Suprapubic skin (tissue), 4 donors: Measurements from ENCODE around the gene NONO. TPM values are rescaled to one million over a fixed set of nuclear protein-coding genes. Genes with fewer than 3 reads are reported as not detected.
"Not testable (repeated sequence)": the region's sequence is repeated elsewhere in the genome, so short reads cannot be mapped to it uniquely, and the experiment has no call there.

Experiments
- DNase-seq, 2 donors: peaks; one replicate each; pipeline ENCODE4 v3.0.0-alpha.2; 2019; ENCODE audit warnings: low spot score in 2 of 2
- H3K27ac ChIP-seq: fragments of 200-600 bp; sonication (generic); one replicate; pipeline ENCODE4 v1.5.1; 2019
- H3K27me3 ChIP-seq: fragments of 200-600 bp; sonication (generic); one replicate; pipeline ENCODE4 v1.5.1; 2019
- H3K36me3 ChIP-seq: fragments of 200-600 bp; sonication (generic); one replicate; pipeline ENCODE4 v1.5.1; 2019
- H3K4me1 ChIP-seq: fragments of 200-600 bp; sonication (generic); one replicate; pipeline ENCODE4 v1.5.1; 2019
- H3K4me3 ChIP-seq: fragments of 200-600 bp; sonication (generic); one replicate; pipeline ENCODE4 v1.5.1; 2019; ENCODE audit warnings: mild to moderate bottlenecking
- H3K9me3 ChIP-seq: fragments of 200-600 bp; sonication (generic); one replicate; pipeline ENCODE4 v1.5.1; 2019
- EP300 ChIP-seq: sonication (generic); formaldehyde crosslinking; IDR thresholded peaks from one replicate; pipeline ENCODE4 v1.6.1; 2017; ENCODE audit warnings: antibody characterized with exemption
- POLR2A ChIP-seq, 2 donors: fragments of 450-650 bp; IDR thresholded peaks; one replicate each; pipeline ENCODE4 v1.6.1; 2017; ENCODE audit warnings: antibody characterized with exemption in 2 of 2, mild to moderate bottlenecking in 2 of 2, moderate library complexity in 2 of 2
- POLR2AphosphoS5 ChIP-seq, 3 donors: sonication (generic); formaldehyde crosslinking; IDR thresholded peaks; one replicate each; pipeline ENCODE4 v1.6.1; 2017; ENCODE audit warnings: antibody characterized with exemption in 3 of 3
- WGBS: methylation state at CpG from one replicate; pipeline ENCODE4 v1.1.5; 2018; 5-methylcytosine and 5-hydroxymethylcytosine counted together
- total RNA-seq, 4 donors: library from RNA; depleted of rRNA; stranded (reverse); fragments of >200 nt; gene quantifications; one replicate each; pipeline ENCODE4 v1.1.0, GENCODE V29; 2016
- TF ChIP-seq, protein P1 (sequence below), 2 donors: fragments of 200-600 bp in 1 of 2; fragments of 450-650 bp in 1 of 2; sonication (generic) in 1 of 2; IDR thresholded peaks; one replicate each; pipeline ENCODE4 v1.5.1; 2016 to 2019; ENCODE audit warnings: antibody characterized with exemption in 2 of 2, mild to moderate bottlenecking in 1 of 2, moderate library complexity in 1 of 2

NONO gene
- total RNA-seq, 4 donors from 2014 or later, result 216 to 323 (median 221) TPM

DNA sequence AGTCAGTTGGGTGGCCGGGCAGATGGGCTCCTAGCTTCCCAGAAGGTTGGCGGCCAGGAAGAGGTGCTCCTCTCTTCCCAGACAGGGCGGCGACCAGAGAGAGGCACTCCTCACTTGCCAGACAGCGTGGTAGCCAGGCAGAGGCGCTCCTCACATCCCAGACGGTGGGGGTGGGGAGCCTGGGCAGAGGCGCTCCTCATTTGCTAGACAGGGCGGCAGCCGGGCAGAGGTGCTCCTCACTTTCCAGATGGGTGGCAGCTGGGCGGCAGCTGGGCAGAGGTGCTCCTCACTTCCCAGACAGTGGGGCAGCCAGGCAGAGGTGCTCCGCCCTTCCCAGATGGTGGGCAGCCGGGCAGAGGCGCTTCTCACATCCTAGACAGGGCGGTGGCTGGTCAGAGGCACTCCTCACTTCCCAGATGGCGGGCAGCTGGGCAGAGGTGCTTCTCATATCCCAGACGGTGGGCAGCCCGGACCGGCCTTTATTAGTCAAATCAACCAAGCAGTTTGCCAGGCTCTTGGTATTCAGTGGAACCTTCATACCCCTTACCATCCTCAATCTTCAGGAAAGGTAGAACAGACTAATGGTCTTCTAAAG is 13.5 kb upstream of the NONO start:
- Histone ChIP-seq H3K4me1 (no peaks in the 10 kb centered on the region), H3K9me3 (no peaks in the 10 kb centered on the region), H3K27me3 (no peaks in the 10 kb centered on the region), H3K36me3 (no peaks in the 10 kb centered on the region), H3K4me3 (no peak overlapping the region), H3K27ac (no peak overlapping the region)
- no peak for DNase-seq
- 84% methylated on average over 6 of the region's 19 CpGs for WGBS
- TF ChIP-seq POLR2A (IDR thresholded peaks at IDR 0.05) (no peak), POLR2AphosphoS5 (IDR thresholded peaks at IDR 0.05) (no peak), EP300 (no peak)
- TF ChIP-seq, protein P1, sequence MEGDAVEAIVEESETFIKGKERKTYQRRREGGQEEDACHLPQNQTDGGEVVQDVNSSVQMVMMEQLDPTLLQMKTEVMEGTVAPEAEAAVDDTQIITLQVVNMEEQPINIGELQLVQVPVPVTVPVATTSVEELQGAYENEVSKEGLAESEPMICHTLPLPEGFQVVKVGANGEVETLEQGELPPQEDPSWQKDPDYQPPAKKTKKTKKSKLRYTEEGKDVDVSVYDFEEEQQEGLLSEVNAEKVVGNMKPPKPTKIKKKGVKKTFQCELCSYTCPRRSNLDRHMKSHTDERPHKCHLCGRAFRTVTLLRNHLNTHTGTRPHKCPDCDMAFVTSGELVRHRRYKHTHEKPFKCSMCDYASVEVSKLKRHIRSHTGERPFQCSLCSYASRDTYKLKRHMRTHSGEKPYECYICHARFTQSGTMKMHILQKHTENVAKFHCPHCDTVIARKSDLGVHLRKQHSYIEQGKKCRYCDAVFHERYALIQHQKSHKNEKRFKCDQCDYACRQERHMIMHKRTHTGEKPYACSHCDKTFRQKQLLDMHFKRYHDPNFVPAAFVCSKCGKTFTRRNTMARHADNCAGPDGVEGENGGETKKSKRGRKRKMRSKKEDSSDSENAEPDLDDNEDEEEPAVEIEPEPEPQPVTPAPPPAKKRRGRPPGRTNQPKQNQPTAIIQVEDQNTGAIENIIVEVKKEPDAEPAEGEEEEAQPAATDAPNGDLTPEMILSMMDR (IDR thresholded peaks at IDR 0.05), result no peak

- not testable (repeated sequence) for H3K36me3 ChIP-seq, DNase-seq, H3K4me3 ChIP-seq, H3K9me3 ChIP-seq, H3K4me1 ChIP-seq, H3K27ac ChIP-seq, H3K27me3 ChIP-seq
- WGBS, result 83% methylated on average over 2 of the region's 2 CpGs
These were observed 11.1 kb upstream of the NONO start for GRCh38 chrX:71272313-71272712.

GRCh38 chrX:71281300-71281699 is 2.1 kb upstream of the NONO start:
- not testable (repeated sequence) for DNase-seq, H3K4me1 ChIP-seq, H3K9me3 ChIP-seq, H3K36me3 ChIP-seq, H3K27ac ChIP-seq, H3K4me3 ChIP-seq, H3K27me3 ChIP-seq
- WGBS, result 91% methylated on average over 11 of the region's 11 CpGs

DNA sequence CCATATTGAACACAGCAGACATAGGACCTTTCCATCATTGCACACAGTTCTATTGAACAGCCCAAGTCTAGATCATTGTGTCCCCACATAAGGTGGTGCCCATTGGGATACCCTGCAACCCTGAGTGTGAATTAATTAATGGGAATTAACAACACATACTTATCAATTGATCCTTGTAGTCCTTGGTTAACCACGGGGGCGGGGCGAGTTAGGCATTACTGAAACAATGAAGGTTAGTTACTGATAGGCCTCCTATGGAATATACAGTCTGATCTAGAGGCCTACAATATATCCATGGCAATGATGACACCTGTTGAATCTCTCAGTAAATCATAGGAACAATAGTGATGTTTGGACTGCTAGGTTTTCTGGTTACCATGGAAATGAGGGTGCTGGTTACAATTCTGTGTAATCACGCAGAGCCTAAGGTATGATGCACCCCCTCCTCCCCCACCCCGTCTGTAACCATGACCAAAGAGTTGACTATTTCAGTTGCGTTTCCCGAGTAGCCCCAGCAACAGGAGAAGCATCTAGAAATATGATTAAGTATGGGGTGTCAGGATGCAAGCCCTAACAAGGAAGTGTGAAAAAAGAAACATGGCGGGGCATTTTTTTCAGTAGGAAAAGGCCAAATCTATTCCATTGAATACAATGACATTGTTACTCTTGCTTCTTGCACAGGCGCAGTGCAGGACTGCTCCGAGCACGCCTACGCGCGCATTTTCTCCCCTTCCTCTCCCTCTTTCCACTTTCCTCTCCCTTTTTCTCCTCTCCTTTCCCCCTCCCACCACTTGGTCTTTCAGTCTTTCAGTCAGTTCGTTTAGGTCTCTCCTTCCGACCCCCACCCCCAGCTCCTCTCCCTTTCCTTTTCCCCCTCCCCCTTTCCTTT is 677 bp upstream of the NONO start:
- H3K4me3 ChIP-seq, result peak overlapping the region; percentile 62
- H3K27ac ChIP-seq, result peak overlapping the region; percentile 94
- H3K36me3 ChIP-seq, result no peaks in the 10 kb centered on the region
- no peaks in the 10 kb centered on the region for H3K9me3 ChIP-seq
- DNase-seq, result no peak
- peaks cover 14% of the 10 kb centered on the region for H3K4me1 ChIP-seq
- 50% methylated on average over 16 of the region's 16 CpGs for WGBS
- no peak for TF ChIP-seq POLR2A (IDR thresholded peaks at IDR 0.05)
- no peak for TF ChIP-seq POLR2AphosphoS5 (IDR thresholded peaks at IDR 0.05)
- TF ChIP-seq, protein P1 (IDR thresholded peaks at IDR 0.05), result no peak
- TF ChIP-seq EP300, result no peak
- no peaks in the 10 kb centered on the region for H3K27me3 ChIP-seq

- TF ChIP-seq POLR2AphosphoS5 (IDR thresholded peaks at IDR 0.05), result no peak
- no peak for TF ChIP-seq EP300
- TF ChIP-seq, protein P1 (IDR thresholded peaks at IDR 0.05), result no peak
- TF ChIP-seq POLR2A (IDR thresholded peaks at IDR 0.05), result no peak
- no peaks in the 10 kb centered on the region for H3K9me3 ChIP-seq
- peaks cover 5% of the 10 kb centered on the region for H3K36me3 ChIP-seq
- H3K4me1 ChIP-seq, result peaks cover 17% of the 10 kb centered on the region
- no peaks in the 10 kb centered on the region for H3K27me3 ChIP-seq
- DNase-seq, result no peak
- H3K4me3 ChIP-seq, result peak overlapping the region; percentile 62
- H3K27ac ChIP-seq, result no peak overlapping the region
These were observed 2.5 kb downstream of the NONO start for GRCh38 chrX:71285929-71286328.

GRCh38 chrX:71291381-71291780 is 7.9 kb downstream of the NONO start:
- Histone ChIP-seq H3K4me3 (no peak overlapping the region), H3K4me1 (peaks cover 8% of the 10 kb centered on the region), H3K36me3 (peaks cover 57% of the 10 kb centered on the region), H3K9me3 (no peaks in the 10 kb centered on the region), H3K27me3 (no peaks in the 10 kb centered on the region), H3K27ac (no peak overlapping the region)
- DNase-seq, result no peak
- WGBS, result 71% methylated on average over 6 of the region's 6 CpGs
- no peak for TF ChIP-seq POLR2AphosphoS5 (IDR thresholded peaks at IDR 0.05)
- no peak for TF ChIP-seq POLR2A (IDR thresholded peaks at IDR 0.05)
- TF ChIP-seq, protein P1 (IDR thresholded peaks at IDR 0.05), result no peak
- no peak for TF ChIP-seq EP300
